Neural crest cell (in vitro differentiated cells): ENCODE measurements around the gene DAZL. TPM values are rescaled to one million over a fixed set of nuclear protein-coding genes. Genes with fewer than 3 reads are reported as not detected.
"Not testable (repeated sequence)": the region's sequence is repeated elsewhere in the genome, so short reads cannot be mapped to it uniquely, and the experiment has no call there.

Source experiments
- DNase-seq: peaks from one replicate; pipeline ENCODE4 v3.0.0; 2021; ENCODE audit warnings: low read depth, mixed read lengths, low spot score
- H3K27ac Mint-ChIP-seq: one replicate; pipeline ENCODE4 v1.8.0; 2021; ENCODE audit warnings: mild to moderate bottlenecking, mixed read lengths; ENCODE audit not compliant: unreplicated experiment
- H3K27me3 Mint-ChIP-seq: 2 replicates; pipeline ENCODE4 v1.8.0; 2021; ENCODE audit warnings: low read depth, mild to moderate bottlenecking, mixed read lengths
- H3K36me3 Mint-ChIP-seq: 2 replicates; pipeline ENCODE4 v1.8.0; 2021; ENCODE audit warnings: low read depth, mild to moderate bottlenecking, mixed read lengths
- H3K4me1 Mint-ChIP-seq: 2 replicates; pipeline ENCODE4 v1.8.0; 2021; ENCODE audit warnings: mixed read lengths
- H3K4me3 Mint-ChIP-seq: one replicate; pipeline ENCODE4 v1.8.0; 2021; ENCODE audit warnings: mild to moderate bottlenecking, mixed read lengths
- H3K9me3 Mint-ChIP-seq: 2 replicates; pipeline ENCODE4 v1.8.0; 2021; ENCODE audit warnings: mixed read lengths
- total RNA-seq: library from RNA; stranded (reverse); gene quantifications from 2 replicates; pipeline ENCODE4 v1.2.1, GENCODE V29; 2021
- TF ChIP-seq, protein P1 (sequence below): fragments of 200-600 bp; sonication (generic); conservative IDR thresholded peaks from 2 replicates; pipeline ENCODE4 v1.5.0; 2021; ENCODE audit warnings: antibody characterized with exemption, mild to moderate bottlenecking

The DAZL gene
- total RNA-seq, 1 donor from 2014 or later: not detected

DNA sequence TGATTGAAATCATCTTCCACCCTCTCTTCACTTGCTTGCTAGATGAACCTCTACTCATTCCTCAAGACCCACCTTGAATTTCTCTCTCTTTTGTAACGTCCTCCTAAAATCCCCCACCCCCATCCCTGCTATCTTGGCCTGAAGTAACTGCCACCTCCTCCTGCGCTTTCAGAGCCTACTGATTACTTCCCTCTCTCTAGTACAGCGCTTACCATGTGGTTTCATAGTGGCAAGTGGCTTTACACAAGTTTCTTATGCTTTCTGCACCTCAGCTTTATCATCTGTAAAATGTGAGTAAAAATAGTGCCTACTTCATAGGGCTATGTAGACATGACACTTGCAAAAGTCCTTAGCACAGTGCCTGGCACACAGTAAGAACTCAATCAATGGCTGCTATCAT, 28.7 kb upstream of the DAZL start:
- Mint-ChIP-seq H3K4me3 (no peak overlapping the region), H3K36me3 (no peaks in the 10 kb centered on the region), H3K27ac (no peak overlapping the region), H3K4me1 (no peaks in the 10 kb centered on the region), H3K9me3 (peaks cover 5% of the 10 kb centered on the region), H3K27me3 (no peaks in the 10 kb centered on the region)
- no peak for DNase-seq
- TF ChIP-seq, protein P1, sequence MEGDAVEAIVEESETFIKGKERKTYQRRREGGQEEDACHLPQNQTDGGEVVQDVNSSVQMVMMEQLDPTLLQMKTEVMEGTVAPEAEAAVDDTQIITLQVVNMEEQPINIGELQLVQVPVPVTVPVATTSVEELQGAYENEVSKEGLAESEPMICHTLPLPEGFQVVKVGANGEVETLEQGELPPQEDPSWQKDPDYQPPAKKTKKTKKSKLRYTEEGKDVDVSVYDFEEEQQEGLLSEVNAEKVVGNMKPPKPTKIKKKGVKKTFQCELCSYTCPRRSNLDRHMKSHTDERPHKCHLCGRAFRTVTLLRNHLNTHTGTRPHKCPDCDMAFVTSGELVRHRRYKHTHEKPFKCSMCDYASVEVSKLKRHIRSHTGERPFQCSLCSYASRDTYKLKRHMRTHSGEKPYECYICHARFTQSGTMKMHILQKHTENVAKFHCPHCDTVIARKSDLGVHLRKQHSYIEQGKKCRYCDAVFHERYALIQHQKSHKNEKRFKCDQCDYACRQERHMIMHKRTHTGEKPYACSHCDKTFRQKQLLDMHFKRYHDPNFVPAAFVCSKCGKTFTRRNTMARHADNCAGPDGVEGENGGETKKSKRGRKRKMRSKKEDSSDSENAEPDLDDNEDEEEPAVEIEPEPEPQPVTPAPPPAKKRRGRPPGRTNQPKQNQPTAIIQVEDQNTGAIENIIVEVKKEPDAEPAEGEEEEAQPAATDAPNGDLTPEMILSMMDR: no peak

DNA sequence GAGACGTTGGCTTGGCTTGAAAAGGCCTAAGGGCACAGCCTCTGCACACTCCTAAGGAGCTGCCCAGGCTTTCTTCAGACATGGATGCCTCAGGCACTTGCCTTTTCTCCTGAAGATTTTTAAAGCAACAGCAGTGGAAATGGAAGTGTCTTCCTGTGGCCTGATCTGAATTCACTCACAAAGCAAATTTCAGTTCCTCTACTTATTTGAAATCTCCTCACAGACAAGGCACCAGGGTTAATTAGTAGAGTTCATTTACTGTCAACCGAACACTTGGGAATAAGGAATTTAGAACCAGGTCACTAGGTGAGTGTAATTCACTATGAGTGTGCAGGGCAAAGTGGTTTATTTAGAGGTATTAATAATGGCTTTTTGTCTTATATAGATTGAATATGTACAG, 27.2 kb upstream of the DAZL start:
- H3K4me3 Mint-ChIP-seq: no peak overlapping the region
- no peak overlapping the region for H3K27ac Mint-ChIP-seq
- no peaks in the 10 kb centered on the region for H3K4me1 Mint-ChIP-seq
- TF ChIP-seq, protein P1: no peak
- no peak for DNase-seq
- peaks cover 5% of the 10 kb centered on the region for H3K9me3 Mint-ChIP-seq
- no peaks in the 10 kb centered on the region for H3K27me3 Mint-ChIP-seq
- no peaks in the 10 kb centered on the region for H3K36me3 Mint-ChIP-seq

DNA sequence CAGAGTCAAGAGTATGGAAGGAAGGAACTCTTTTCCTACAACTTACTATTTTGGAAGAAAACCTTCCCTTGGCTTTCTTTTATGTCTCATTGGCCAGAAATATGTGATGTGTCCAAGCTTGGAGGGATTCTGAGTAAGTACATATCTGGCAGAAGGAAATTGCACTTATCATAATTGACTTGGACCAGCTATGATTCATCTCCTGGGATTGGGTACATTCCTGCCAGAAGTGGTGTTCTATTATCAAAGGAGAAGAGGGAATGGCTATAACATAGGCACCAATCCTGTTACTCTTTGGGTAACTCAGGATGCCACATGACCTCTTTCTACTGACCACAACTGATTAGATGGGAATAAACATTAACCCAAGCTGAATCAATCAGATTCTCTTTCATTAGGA, 13.5 kb upstream of the DAZL start:
- peaks cover 15% of the 10 kb centered on the region for H3K9me3 Mint-ChIP-seq
- no peaks in the 10 kb centered on the region for H3K27me3 Mint-ChIP-seq
- no peaks in the 10 kb centered on the region for H3K4me1 Mint-ChIP-seq
- DNase-seq: no peak
- no peak overlapping the region for H3K27ac Mint-ChIP-seq
- TF ChIP-seq, protein P1: no peak
- H3K4me3 Mint-ChIP-seq: no peak overlapping the region
- peaks cover 5% of the 10 kb centered on the region for H3K36me3 Mint-ChIP-seq

DNA sequence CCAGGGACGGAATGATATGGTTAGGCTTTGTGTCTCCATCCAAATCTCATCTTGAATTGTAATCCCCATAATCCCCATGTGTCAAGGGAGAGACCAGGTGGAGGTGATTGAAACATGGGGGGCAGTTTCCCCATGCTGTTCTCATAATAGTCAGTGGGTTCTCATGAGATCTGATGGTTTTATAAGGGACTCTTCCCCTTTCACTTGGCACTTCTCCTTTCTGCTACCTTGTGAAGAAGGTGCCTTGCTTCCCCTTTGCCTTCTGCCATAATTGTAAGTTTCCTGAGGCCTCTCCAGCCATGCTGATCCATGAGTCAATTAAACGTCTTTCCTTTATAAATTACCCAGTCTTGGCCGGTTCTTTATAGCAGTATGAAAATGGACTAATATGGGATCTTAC, 11.9 kb upstream of the DAZL start:
- H3K4me1 Mint-ChIP-seq, H3K27ac Mint-ChIP-seq, H3K36me3 Mint-ChIP-seq, H3K27me3 Mint-ChIP-seq, H3K4me3 Mint-ChIP-seq, DNase-seq: not testable (repeated sequence)
- peaks cover 15% of the 10 kb centered on the region for H3K9me3 Mint-ChIP-seq

DNA sequence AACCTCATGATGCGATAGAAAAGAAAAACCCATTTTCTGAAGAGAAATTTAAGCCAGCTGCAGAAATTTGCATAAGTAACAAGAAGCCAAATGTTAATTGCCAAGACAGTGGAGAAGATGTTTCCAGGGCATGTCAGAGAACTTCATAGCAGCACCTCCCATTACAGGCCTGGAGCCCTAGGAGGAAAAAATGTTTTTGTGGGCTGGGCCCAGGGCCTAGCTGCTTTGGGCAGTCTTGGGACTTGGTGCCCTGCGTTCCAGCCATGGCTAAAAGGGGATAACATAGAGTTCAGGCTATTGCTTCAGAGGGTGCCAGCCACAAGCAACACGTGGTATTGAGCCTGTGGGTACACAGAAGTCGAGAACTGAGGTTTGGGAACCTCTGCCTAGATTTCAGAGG, 10.9 kb upstream of the DAZL start:
- H3K36me3 Mint-ChIP-seq: peaks cover 5% of the 10 kb centered on the region
- TF ChIP-seq, protein P1: no peak
- H3K4me1 Mint-ChIP-seq: no peaks in the 10 kb centered on the region

DNA sequence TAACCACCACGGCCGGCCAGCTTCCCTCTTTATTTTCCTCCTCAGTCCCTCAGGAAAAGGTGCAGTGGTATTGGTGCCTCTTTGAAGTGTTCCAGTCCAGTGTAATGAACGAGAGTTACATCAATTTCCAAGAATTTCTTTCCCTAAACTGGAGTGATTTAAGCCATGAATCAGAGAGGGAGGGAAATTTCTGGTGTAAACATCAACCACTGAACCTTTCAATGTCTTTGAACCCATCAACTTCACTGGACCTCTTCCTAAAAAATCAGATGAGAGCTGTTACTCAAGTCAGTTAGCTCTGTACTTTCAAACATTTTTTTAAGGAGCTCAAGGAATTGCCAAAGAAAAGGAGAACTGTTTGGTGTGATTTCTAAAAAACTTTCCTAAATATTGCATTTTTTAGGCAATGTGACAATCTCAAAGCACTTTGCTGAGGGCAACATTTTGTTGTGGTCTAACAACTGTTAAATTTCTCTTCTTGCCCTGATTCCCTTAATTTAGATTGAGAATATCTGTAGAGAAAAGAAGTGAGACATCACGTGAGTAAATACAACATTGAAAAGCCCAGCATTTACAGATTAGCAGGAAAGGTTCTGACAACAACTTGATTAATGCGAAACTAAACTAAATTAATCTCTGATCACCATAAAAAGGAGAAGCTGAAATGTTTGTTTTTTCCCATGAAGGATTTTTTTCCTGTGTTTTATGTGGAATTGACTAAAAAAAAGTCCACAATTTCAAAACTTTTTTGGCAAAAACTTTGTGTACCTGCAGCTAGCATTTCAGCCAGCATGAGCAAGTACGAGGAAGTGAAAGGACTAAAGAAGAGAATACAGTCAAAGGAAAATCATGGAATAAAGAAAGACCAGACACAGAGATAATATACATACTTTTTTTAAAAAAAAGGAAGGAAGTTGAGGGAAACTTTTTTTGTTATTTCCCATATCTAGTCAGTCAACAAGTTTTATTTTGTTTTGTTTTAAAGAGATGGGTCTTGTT, 9.1 kb upstream of the DAZL start:
- H3K4me3 Mint-ChIP-seq: no peak overlapping the region
- no peak overlapping the region for H3K27ac Mint-ChIP-seq
- no peaks in the 10 kb centered on the region for H3K4me1 Mint-ChIP-seq
- no peak for DNase-seq
- peaks cover 15% of the 10 kb centered on the region for H3K9me3 Mint-ChIP-seq
- peaks cover 5% of the 10 kb centered on the region for H3K36me3 Mint-ChIP-seq
- TF ChIP-seq, protein P1: no peak
- H3K27me3 Mint-ChIP-seq: no peaks in the 10 kb centered on the region

More for the DNA sequence above, 10.9 kb upstream of the DAZL start:
- Mint-ChIP-seq H3K27ac (no peak overlapping the region), H3K4me3 (no peak overlapping the region), H3K9me3 (peaks cover 15% of the 10 kb centered on the region), H3K27me3 (no peaks in the 10 kb centered on the region)
- no peak for DNase-seq
